Endodermal cell (in vitro differentiated cells): Measurements from ENCODE around the gene TMEM183A. TPM values are rescaled to one million over a fixed set of nuclear protein-coding genes. Genes with fewer than 3 reads are reported as not detected.

Source experiments
- DNase-seq: peaks from one replicate; pipeline ENCODE4 v3.0.0-alpha.2; 2017
- H3K27ac ChIP-seq: 2 replicates; pipeline ENCODE4 v1.5.1; 2013; ENCODE audit warnings: mild to moderate bottlenecking, low read depth, low read length, moderate library complexity
- H3K27me3 ChIP-seq: 2 replicates; pipeline ENCODE4 v1.6.1; 2013; ENCODE audit warnings: mild to moderate bottlenecking, low read length, moderate library complexity; ENCODE audit not compliant: insufficient read depth, control insufficient read depth, poor library complexity, severe bottlenecking
- H3K36me3 ChIP-seq: 2 replicates; pipeline ENCODE4 v1.7.0; 2013; ENCODE audit warnings: mild to moderate bottlenecking, low read length, moderate library complexity; ENCODE audit not compliant: control insufficient read depth, insufficient read depth
- H3K4me1 ChIP-seq: one replicate; pipeline ENCODE4 v1.7.0; 2013; ENCODE audit warnings: low read length; ENCODE audit not compliant: control insufficient read depth, insufficient read depth
- H3K4me3 ChIP-seq: 2 replicates; pipeline ENCODE4 v1.5.1; 2013; ENCODE audit warnings: mild to moderate bottlenecking, low read length, moderate library complexity
- H3K9ac ChIP-seq: 2 replicates; pipeline ENCODE4 v1.6.1; 2013; ENCODE audit warnings: mild to moderate bottlenecking, low read length, moderate library complexity; ENCODE audit not compliant: poor library complexity, severe bottlenecking; ENCODE audit errors: extremely low read depth
- H3K9me3 ChIP-seq: 2 replicates; pipeline ENCODE4 v1.6.1; 2013; ENCODE audit warnings: mild to moderate bottlenecking, low read length, moderate library complexity; ENCODE audit not compliant: control insufficient read depth
- H3K27ac Mint-ChIP-seq: 2 replicates; pipeline ENCODE4 v1.8.0; 2020; ENCODE audit warnings: mixed read lengths
- H3K27me3 Mint-ChIP-seq: 2 replicates; pipeline ENCODE4 v1.8.0; 2021; ENCODE audit warnings: mild to moderate bottlenecking, mixed read lengths; ENCODE audit not compliant: insufficient read depth
- H3K36me3 Mint-ChIP-seq: 2 replicates; pipeline ENCODE4 v1.8.0; 2020; ENCODE audit warnings: low read depth, mixed read lengths
- H3K4me1 Mint-ChIP-seq: 2 replicates; pipeline ENCODE4 v1.8.0; 2020; ENCODE audit warnings: mixed read lengths
- H3K4me3 Mint-ChIP-seq: 2 replicates; pipeline ENCODE4 v1.8.0; 2020; ENCODE audit warnings: mild to moderate bottlenecking, moderate library complexity, mixed read lengths
- H3K9me3 Mint-ChIP-seq: 2 replicates; pipeline ENCODE4 v1.8.0; 2020; ENCODE audit warnings: mild to moderate bottlenecking, mixed read lengths
- CTCF ChIP-seq: fragments of 200-600 bp; sonication (generic); conservative IDR thresholded peaks from 2 replicates; pipeline ENCODE4 v1.5.0; 2021; ENCODE audit warnings: antibody characterized with exemption, mild to moderate bottlenecking
- WGBS, 2 experiments: methylation state at CpG; one replicate each; pipeline versions ENCODE4 v1.1.5 to v1.1.7; 2013; ENCODE audit warnings: missing lambda C conversion rate in 2 of 2, mixed read lengths in 1 of 2; ENCODE audit not compliant: insufficient coverage in 1 of 2, insufficient read length in 1 of 2; 5-methylcytosine and 5-hydroxymethylcytosine counted together
- total RNA-seq, 2 donors: library from RNA; stranded (reverse); fragmentation: NEBNext Ultra II Directional in 1 of 2; extraction: Animal tissue kit (Norgen Biotek cat#: 25700) in 1 of 2; gene quantifications; 2 replicates in 1 of 2; 3 replicates in 1 of 2; pipeline ENCODE4 v1.2.1, GENCODE V29; 2021

Gene TMEM183A
- total RNA-seq, 2 donors from 2014 or later, result 88.9 to 89.7 TPM

DNA sequence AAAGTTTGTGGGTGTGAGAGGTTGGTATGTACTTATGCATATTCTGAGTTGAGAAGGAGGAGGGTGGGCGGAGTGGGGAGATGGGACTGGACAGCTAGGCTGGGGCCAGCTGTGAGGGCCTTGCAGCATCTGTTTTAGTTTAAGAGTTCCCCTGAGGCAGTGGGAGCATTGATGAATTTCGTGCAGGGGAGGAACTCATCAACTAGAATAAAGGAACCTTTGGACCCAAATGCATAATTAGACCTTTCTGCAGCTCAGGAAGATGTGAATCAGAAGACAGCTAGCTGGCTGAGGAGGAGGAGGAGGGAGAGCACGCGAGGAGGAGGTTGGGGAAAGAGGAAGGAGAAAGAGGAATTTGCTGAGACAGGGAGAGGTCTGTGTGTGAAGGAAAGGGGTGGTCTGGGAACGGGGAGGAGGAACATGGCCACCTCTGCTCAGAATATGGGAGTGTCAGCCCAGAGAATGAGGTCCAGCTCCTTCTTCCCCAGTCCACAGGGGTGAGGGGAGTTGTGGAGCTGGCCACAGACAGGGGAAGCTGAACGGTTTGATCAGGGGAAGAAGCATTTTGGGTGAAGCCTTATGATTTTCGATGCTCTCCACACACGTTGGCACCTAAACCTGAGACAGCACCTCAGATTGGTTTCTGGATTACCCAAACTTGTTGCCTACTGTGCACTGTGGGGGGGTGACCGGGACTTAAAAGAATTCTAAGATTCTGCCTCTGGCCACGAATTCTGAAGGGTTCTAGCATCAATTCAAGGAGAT, 50.9 kb downstream of the TMEM183A start:
- no peaks in the 10 kb centered on the region for H3K4me1 ChIP-seq
- no peaks in the 10 kb centered on the region for H3K4me1 Mint-ChIP-seq
- peaks cover 11% of the 10 kb centered on the region for H3K36me3 ChIP-seq
- H3K4me3 Mint-ChIP-seq, result no peak overlapping the region
- no peak for DNase-seq
- no peak overlapping the region for H3K27ac Mint-ChIP-seq
- H3K9ac ChIP-seq, result no peak overlapping the region
- H3K27ac ChIP-seq, result no peak overlapping the region
- H3K27me3 Mint-ChIP-seq, result peaks cover 2% of the 10 kb centered on the region
- 76 to 84% methylated on average over 9 of the region's 10 CpGs for WGBS, 2 experiments
- H3K27me3 ChIP-seq, result no peaks in the 10 kb centered on the region
- H3K9me3 Mint-ChIP-seq, result peaks cover 15% of the 10 kb centered on the region
- H3K9me3 ChIP-seq, result peaks cover 17% of the 10 kb centered on the region
- H3K4me3 ChIP-seq, result no peak overlapping the region
- peaks cover 19% of the 10 kb centered on the region for H3K36me3 Mint-ChIP-seq
- no peak for TF ChIP-seq CTCF

- H3K4me3 ChIP-seq, result no peak overlapping the region
- no peak for TF ChIP-seq CTCF
- H3K4me3 Mint-ChIP-seq, result no peak overlapping the region
- H3K36me3 ChIP-seq, result peaks cover 11% of the 10 kb centered on the region
- H3K4me1 ChIP-seq, result no peaks in the 10 kb centered on the region
- H3K27me3 Mint-ChIP-seq, result peaks cover 2% of the 10 kb centered on the region
- H3K27ac Mint-ChIP-seq, result no peak overlapping the region
- H3K27ac ChIP-seq, result no peak overlapping the region
- H3K9me3 Mint-ChIP-seq, result peaks cover 15% of the 10 kb centered on the region
- DNase-seq, result no peak
- WGBS, 2 experiments, result 89 to 100% methylated on average over 1 of the region's 1 CpG
- H3K9ac ChIP-seq, result no peak overlapping the region
- H3K36me3 Mint-ChIP-seq, result peaks cover 19% of the 10 kb centered on the region
- no peaks in the 10 kb centered on the region for H3K27me3 ChIP-seq
- no peaks in the 10 kb centered on the region for H3K4me1 Mint-ChIP-seq
- H3K9me3 ChIP-seq, result peaks cover 17% of the 10 kb centered on the region
Measured at GRCh38 chr1:203058676-203058935, 51.4 kb downstream of the TMEM183A start.

DNA sequence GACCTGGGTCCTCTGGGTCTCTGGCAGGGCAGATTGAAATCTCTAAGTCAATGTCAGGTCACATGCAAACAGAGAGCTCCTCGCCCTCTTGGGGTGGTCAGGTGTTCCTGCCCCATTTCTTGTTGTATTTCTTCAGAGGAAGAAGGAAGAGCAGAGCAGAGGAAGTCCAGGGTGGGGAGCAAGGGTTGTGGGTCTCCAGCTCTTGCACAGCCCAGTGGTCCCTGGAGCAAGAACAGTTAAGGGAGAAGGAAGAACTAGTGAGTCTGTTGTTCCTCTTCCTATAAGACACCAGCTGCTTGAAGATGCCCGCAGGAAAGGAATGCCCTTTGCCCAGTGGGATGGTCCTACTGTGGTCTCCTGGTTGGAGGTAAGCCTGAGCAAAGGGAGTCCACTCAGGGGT, 52.3 kb downstream of the TMEM183A start:
- WGBS, 2 experiments, result 94 to 100% methylated on average over 1 to 2 of the region's 2 CpGs
- Histone ChIP-seq H3K9me3 (peaks cover 17% of the 10 kb centered on the region), H3K36me3 (peaks cover 6% of the 10 kb centered on the region), H3K27me3 (no peaks in the 10 kb centered on the region), H3K4me1 (no peaks in the 10 kb centered on the region), H3K9ac (no peak overlapping the region), H3K27ac (no peak overlapping the region), H3K4me3 (no peak overlapping the region)
- H3K4me1 Mint-ChIP-seq, result no peaks in the 10 kb centered on the region
- DNase-seq, result no peak
- no peak overlapping the region for H3K27ac Mint-ChIP-seq
- H3K9me3 Mint-ChIP-seq, result peaks cover 15% of the 10 kb centered on the region
- no peak overlapping the region for H3K4me3 Mint-ChIP-seq
- H3K27me3 Mint-ChIP-seq, result peaks cover 2% of the 10 kb centered on the region
- no peak for TF ChIP-seq CTCF
- peaks cover 19% of the 10 kb centered on the region for H3K36me3 Mint-ChIP-seq
